Measurements from ENCODE around the gene ZNF343.
"Not testable (repeated sequence)": the region's sequence is repeated elsewhere in the genome, so short reads cannot be mapped to it uniquely, and the experiment has no call there.

Gene ZNF343

DNA sequence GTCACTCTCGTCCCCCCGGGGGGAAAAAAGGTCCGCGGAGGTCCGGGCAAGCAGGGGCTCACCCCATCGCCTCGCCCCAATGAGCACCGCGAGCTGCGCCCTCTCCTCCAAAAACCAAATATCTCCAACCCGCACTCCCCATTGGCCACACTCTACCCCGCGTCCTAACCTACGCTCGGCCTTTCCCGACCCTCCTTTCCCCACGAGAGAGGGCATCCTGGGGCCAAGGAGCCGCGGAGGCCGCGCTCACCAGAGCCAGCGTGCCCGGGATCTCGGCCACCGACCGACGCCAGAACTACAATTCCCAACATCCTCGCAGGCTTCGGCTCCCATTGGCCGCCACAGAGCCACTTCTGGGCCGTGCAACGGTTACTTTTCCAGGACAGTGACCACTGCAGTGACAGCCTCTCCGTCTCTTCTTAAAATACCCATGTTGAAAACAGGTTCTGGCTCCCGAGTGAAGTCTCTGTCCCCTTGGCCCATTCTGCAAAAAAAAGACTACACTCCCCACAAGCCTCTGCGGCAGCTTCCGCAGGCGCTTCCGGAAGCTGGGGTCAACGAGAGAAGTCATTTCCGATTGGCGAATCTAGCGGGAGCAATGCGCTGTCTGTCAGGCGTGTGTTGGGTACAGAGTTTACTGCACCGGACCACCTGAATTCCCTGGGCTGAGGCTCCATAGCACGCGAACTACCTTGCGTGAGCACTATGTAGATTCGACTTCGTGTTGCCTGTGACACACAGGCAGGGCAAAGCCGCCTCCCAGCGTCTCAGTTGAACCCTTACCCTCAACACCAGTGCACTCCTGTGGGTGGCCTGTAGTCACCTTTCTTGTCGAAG is at the start of gene ZNF343:
Gene ZNF343, minus strand, starts transcription at position 285 of the 837 bp plus-strand sequence. CDS start 15,020 bp downstream, outside the sequence.
- peak; percentile 92 for DNase-seq (ENCODE audit: low spot score)

DNA sequence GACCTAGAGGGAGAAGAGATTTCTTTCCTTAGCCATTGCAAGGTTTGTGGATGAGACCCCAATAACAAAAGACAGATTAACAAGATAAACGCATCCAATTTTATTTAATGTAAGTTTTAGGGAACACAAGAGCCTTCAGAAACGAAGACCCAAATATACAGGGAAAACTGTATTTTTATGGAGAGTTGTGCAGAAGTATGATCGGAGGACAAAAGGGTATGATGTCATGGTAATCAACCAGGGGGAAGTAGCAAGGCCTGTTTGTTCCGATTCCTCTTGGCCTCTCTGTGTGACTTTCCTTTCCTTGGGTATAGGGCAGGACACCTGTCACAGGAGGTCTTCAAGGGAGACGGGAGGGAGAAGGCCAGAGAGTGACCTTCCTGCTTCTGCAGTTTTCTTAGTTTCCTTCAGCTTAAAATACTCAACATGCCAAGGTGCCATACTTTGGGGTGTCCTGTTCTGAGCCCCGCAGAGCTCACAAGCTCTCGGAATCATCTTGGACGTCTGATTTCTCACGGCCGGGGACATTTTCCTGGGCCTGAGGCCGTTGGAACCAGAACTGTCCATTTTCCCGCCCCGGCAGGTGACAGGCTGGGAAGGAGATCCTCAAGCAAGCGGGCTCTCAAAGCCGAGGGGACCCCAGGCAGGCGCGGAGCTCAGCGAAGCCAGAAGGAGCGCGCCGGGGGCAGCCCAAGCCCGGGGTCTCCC is 49.3 kb upstream of the ZNF343 start:
- no peak for DNase-seq (ENCODE audit: low spot score)

DNA sequence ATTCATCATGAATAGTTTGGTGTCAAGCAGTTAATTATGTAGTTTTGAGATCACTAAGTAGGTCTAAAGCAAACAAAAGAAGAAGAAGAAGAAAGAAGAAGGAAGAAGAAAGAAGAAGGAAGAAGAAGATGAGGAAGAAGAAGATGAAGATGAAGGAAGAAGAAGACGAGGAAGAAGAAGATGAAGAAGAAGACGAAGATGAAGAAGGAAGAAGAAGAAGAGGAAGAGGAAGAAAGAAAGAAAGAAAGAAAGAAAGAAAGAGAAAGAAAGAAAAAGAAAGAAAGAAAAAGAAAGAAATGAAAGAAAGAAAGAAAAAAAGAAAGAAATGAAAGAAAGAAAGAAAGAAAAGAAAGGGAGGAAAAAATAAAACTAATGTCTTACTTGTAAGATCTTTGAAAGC is 36.9 kb upstream of the ZNF343 start:
- DNase-seq (ENCODE audit: low spot score): no peak

DNA sequence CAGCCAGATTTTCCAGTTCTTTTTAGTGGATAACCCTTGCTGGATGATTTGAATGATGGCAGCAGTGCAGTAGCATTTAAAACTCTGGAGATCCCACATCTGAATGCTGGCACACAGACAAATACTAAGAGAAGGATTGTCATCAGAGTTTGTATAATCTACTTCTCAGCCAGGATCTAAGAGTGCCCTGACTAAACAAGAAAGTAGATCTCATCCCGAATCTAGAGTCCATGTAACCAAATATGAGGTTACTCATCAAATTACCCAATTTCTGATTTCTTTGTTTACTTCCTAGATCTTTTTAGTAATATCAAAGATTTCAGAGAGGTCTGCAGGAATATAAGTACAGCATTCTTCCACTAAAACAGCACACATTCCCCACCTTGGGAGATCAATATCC is 35.5 kb upstream of the ZNF343 start:
- no peak for DNase-seq (ENCODE audit: low spot score)

DNA sequence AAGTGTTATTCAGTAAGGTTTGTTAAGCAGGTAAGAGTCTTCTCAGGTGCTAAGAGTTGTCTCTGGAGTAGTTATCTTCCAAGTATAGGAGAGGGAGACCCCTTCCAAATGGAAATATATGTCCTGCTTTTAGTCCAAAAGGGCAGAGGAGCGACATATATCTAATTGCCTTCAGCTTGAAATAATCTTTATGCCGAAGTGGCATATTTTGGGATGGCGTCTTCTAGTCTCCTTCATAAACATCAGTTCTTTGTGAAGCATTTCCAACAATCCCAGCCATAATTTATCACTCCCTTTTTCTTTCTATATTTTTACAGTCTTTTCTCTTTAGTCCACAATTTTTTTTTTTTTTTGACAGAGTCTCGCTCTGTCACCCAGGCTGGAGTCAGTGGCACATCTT is 33.6 kb upstream of the ZNF343 start:
- no peak for DNase-seq (ENCODE audit: low spot score)

DNA sequence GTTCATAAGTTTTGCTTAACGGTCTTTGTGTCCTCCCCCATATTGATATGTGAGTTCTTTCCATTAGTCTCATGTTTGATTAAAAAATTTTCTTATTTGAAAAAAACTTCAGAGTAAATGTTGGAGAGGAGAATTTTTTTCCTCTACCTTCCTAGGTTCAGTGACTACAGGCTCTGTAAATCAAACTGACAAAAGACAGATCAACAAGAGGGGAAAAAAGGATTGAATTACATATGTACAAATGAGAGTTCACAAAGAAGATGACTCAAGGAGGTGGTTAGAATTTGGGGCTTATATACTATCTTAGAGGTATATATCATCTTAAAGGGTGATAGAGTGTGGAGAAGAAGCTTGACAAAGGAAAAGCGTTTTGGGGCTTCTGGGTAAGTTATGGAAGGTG is 33.2 kb upstream of the ZNF343 start:
- no peak for DNase-seq (ENCODE audit: low spot score)

DNA sequence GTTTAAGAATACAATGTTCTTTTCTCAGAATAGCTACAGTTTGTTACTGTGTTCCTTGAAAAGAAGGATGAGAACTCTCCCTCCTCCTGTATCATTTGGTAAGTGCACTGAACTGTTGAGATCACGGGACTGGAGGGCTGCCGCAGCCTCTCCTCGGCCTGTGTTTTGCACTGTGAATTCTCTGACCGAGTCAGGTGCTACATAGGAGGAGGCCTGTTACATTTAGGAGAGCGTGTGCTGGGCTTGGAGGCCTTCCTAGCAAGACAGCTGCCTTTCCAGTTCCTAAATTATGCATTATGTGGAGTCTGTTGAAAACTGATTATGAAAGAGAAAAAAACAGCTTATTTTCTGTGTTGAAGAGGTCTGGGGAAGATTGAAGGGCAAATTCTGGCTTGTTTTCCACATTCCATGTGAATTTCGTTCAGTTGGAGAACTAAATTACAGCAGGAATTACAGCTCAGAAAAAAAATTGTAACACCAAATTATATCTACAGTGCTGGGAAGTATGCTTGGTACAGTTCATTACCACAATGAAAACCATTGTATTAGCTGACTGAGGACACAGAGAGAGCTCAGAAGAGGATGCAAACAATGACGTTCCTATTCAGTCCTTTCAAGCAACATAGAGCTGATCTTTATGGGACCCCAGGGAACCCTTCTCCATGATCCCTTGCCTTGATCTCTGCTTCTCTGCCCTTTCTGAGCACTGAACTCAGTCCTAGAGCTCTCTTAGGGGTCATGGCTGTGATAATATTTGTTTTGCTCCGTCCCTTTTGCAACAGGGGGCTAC is 30.4 kb upstream of the ZNF343 start:
- no peak for DNase-seq (ENCODE audit: low spot score)

DNA sequence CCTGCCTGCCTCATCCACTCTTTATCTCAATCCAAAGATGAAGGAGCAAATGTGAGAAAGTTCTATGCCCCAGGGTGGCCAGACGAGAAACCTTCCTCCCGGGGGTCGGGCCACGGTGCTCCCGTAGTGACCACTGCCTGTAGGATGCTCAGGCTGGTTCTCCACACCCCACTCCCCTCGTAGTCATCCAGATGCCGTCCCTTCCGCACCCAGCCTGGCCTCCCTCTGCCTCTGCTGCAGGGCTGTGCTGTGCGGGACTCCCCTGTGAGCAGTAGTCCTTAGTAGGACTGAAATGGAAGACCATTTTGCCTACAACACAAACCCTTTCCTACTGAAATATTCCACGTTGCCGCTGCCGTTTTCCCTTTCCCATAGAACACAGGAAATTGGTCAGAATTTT is 29.6 kb upstream of the ZNF343 start:
- no peak for DNase-seq (ENCODE audit: low spot score)

DNA sequence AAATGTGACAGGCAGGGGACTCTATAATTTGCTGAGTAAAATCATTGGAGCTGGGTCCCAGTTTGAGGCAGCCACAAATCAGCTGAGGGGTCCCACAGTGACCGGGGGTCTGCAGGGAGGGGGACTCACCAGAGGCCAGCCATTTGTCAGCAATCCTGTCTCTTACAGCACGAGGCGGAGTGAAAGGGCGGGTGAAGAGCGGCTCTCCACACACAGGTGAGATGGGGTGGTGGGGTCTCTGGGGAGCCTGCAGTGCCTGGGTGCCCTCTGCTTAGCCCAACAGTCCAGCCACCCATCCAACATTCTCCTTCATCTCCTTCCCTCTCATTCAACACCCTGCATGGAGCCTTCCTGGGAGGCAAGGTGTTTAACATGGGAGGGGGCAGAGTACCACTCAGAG is 28.4 kb upstream of the ZNF343 start:
- DNase-seq (ENCODE audit: low spot score): no peak

DNA sequence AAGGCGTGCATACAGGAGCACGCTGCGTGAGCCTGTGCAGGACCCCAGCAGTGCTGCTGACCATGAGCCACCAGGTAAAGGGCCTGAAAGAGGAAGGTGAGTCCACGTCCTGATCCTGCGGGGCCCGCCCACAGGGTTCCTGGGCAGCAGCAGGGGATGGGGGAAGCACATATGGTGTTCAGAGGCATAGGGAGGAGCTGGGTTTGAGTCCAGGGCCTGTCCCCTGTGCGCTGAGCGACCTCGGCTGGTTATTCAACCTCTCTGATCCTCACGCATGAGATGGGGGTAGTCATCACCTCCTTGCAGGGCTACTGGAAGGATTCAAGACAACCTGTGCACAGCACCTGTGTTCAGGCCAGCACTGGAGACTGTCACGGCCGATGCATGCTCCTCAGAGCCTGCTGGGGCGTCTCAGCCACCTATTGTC is 27.9 kb upstream of the ZNF343 start, which contains the start of gene TMC2:
Gene TMC2, plus strand, starts transcription at position 14 of the 427 bp plus-strand sequence. Its CDS starts 49 bp downstream, at position 63.
- DNase-seq (ENCODE audit: low spot score): no peak

DNA sequence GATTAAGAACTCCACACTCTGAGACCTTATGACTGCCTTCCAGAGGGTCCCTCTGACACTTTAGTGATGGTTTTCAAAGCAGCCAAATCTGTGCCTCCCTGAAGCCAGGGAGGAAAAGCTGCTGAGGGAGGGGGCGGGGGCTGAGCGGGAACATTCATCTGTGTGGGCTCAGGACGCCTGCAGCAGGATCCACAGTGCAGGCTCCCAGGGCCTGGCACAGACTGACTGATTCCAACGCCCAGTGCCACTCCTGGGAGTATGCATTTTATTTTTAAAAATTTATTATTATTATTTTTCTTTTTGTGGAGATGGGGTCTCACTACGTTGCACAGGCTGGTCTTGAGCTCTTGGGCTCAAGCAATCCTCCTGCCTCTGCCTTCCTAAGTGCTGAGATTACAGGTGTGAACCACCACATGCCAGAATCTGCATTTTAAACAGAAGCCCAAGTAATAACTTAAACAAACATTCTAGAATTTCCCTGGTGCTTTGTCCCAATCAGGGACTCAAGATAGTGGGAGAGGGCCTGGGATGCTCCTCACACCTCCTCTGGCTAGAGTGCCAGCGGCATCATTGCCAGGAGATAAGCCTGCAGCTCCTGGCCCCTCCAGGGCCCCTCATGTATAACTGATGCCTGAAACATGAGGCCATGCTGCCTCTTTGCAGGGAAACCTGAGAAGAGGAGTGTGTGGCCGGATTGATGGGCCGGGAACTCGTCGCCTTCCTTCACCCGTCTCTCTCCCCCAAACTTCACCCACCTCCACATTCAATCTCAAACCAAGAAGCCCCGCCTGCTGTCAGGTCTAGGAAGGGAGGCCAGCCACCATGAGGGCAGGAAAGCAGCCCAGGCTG is 27.2 kb upstream of the ZNF343 start:
- DNase-seq (ENCODE audit: low spot score): no peak

DNA sequence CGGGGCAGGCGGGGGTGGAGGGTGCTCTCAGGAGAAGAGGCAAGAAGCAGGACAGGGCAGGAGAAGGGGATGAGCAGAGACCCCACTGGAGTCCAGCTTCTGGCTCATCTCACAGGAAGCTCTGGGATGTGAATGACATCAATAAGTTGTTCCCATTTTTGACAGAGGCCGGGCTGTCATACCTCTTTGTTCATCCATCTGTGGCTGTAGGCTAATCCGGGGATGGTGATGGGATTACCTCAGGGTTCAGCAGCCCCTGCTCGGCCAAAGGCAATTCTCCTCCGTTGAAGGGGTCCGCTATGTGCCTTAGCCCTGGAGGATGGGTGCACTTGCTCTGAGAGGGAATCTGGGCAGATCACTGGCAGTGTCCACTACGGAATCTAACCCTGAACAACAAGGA is 24.4 kb upstream of the ZNF343 start:
- no peak for DNase-seq (ENCODE audit: low spot score)

DNA sequence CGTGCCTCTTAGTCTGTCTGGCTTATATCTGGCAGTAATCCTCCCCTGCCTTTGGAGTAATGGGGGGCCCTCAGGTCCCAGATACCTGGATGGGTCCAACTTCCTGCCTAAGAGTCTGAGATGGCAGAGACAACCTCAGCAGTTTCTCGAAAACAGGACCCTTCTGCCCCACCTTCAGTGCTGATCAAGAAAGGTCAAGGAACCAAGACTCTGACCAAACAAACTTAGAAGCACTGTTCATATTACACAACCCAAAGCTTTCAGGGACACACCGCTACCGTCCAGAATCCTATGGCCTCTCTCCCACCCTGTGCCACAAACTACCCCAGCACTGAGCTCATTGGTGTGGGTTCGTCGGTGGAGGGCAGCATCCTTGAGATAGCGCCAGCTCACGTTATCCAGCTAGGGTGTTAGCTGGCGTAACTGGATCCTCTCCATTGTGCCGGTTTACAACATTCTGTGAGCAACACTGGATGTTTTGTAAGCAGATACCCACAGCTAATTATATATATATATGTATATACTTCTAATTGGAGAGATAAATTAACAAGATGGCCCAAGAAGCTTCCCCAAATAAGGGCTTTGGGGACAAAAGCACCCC is 20.1 kb upstream of the ZNF343 start:
- no peak for DNase-seq (ENCODE audit: low spot score)

DNA sequence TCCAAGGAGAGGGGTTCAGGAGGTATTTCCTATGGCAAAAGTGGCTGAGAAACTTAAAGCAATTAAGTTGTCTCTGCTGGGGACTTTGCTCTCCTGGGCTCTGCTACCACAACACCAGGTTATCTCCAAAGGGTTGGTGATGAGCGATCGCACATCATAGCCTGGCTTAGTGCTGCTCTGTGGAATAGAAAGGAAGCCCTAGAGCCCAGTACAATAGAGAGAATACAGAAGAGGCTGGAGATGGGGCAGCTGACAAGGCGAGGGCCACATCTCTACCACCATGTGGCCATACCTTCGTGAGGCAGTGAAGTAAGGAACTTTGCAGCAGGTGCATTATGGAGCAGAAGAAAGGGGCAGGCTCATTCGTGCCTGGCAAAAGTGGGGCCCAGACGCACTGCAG is 19.0 kb upstream of the ZNF343 start:
- no peak for DNase-seq (ENCODE audit: low spot score)

DNA sequence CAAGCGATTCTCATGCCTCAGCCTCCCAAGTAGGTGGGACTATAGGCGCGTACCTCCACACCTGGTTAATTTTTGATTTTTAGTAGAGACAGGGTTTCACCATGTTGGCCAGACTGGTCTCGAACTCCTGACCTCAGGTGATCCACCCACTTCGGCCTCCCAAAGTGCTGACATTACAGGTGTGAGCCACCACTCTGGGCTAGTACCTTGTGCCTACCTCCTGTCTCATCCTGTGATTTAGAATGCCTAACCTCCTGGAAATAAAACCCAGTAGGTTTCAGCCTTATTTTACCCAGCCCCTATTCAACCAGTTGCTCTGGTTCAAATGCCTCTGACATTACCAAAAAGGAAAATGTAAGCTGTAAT is 17.5 kb upstream of the ZNF343 start:
- DNase-seq (ENCODE audit: low spot score): not testable (repeated sequence)

DNA sequence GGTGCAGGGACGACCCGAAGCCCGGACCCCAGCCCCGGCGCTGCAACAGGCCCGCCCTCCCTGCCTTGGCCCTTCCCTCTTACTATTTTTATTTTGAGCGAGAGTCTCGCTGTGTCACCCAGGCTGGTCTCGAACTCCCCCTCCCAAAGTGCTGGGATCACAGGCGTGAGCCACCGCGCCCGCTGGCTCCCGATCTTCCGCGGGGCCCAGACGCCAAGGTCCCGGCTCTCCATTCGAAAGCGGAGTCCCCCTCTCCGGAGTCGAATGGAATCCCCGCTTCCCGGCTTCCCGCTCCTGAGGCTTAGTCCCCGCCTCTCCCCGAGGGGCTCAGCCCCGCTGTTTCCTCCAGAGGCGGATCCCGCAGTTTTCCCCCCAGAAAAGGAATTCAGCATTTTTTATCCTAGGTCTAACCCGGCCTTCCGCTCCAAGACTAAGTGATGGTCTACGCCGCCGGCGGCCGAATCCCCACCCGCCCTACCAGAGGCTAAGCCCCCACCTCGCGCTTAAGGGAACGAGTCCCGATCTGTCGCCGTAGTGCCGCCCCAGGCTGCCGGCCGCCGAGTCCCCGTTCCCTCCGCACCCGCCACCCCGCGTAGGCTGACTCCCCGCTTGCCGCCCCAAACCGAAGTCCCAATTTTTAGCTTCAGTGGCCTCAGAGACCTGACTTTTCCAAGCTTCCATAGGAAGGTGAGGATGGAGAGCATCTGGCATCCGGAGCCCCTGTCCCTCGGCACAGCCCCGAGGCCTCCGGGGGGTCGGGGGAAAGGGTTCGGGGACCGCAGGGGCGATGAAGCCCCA is 16.2 kb upstream of the ZNF343 start:
- peak; percentile 62 for DNase-seq (ENCODE audit: low spot score)

DNA sequence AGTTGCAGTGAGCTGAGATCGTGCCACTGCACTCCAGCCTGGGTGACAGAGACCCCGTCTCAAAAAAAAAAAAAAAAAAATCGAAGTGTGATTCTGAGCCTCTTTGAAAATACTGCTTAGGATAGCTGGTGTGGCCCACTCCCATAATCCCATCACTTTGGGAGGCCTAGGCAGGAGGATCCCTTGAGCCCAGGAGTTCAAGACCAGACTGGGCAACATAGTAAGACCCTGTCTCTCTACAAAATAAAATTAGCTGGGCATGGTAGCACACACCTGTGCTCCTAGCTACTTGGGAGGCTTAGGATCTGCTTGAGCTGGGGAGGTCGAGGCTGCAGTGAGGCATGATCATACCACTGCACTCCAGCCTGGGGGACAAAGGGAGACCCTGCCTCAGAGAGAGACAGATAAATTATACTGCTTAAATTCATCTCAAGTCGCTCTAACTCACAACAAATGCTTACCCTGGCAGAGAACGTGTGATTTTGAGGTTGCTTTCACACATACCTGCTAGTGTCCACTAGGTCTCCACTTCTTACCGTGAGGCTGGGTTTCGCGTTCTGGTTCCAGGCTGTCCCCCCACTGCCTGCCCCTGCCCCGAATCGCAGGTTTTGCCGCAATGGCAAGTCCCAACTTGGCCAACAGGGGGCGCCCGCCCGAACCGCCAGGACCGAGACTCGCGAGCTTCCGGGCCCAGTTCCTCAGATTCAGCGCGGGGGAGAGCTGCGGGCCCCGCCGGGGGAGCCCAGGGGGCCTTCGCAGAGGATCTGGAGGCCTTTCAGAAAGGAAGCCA is 15.4 kb upstream of the ZNF343 start:
- peak; percentile 88 for DNase-seq (ENCODE audit: low spot score)

DNA sequence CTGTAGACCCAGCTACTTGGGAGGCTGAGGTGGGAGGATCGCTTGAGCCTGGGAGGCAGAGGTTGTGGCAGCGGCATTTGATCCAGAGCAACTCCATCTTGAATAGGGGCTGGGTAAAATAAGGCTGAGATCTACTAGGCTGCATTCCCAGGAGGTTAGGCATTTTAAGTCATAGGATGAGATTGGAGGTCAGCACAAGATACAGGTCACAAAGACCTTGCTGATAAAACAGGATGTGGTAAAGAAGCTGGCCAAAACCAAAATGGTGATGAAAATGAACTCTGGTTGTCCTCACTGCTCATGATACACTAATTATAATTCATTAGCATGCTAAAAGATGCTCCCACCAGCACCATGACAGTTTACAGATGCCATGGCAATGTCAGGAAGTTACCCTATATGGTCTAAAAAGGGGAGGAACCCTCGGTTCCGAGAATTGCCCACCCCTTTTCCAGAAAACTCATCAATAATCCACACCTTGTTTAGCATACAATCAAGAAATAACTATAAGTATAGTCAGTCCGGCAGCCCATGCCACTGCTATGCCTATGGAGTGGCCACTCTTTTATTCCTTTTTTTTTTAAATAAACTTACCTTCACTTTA is 14.2 kb upstream of the ZNF343 start:
- not testable (repeated sequence) for DNase-seq (ENCODE audit: low spot score)

All from RKO (cell line).